Uterus (tissue), 4 donors: Measurements from ENCODE around the gene BTK. TPM values are rescaled to one million over a fixed set of nuclear protein-coding genes. Genes with fewer than 3 reads are reported as not detected.

ENCODE experiments used
- DNase-seq, 2 donors: peaks; one replicate each; pipeline ENCODE4 v3.0.0-alpha.2; 2019 to 2020
- H3K27ac ChIP-seq, 2 donors: fragments of 200-600 bp; sonication (generic); 1 replicate in 1 of 2; 2 replicates in 1 of 2; pipeline ENCODE4 v1.5.1; 2016 to 2018
- H3K27me3 ChIP-seq, 2 donors: fragments of 200-600 bp; sonication (generic); one replicate each; pipeline ENCODE4 v1.5.1; 2018 to 2019; ENCODE audit warnings: control low read depth in 1 of 2
- H3K36me3 ChIP-seq, 2 donors: fragments of 200-600 bp; sonication (generic); one replicate each; pipeline ENCODE4 v1.5.1; 2019; ENCODE audit warnings: control low read depth in 1 of 2
- H3K4me1 ChIP-seq, 2 donors: fragments of 200-600 bp; sonication (generic); one replicate each; pipeline ENCODE4 v1.5.1; 2018 to 2019; ENCODE audit warnings: control low read depth in 1 of 2
- H3K4me3 ChIP-seq, 2 donors: fragments of 200-600 bp; sonication (generic); 1 replicate in 1 of 2; 2 replicates in 1 of 2; pipeline ENCODE4 v1.5.1; 2018 to 2019; ENCODE audit warnings: mild to moderate bottlenecking in 1 of 2
- H3K9me3 ChIP-seq, 2 donors: fragments of 200-600 bp; sonication (generic); one replicate each; pipeline ENCODE4 v1.5.1; 2019; ENCODE audit warnings: control low read depth in 1 of 2
- POLR2A ChIP-seq, 2 donors: fragments of 450-650 bp; IDR thresholded peaks; one replicate each; pipeline ENCODE4 v1.6.1; 2016; ENCODE audit warnings: antibody characterized with exemption in 2 of 2, mild to moderate bottlenecking in 1 of 2, moderate library complexity in 1 of 2
- intact Hi-C: fragments of 100-400 bp; cut with DNase I; formaldehyde crosslinking; loops from one replicate; pipeline ENCODE4 v1.15.1; 2023; ENCODE audit warnings: low total_unique reads
- total RNA-seq, 4 donors: library from RNA; depleted of rRNA in 3 of 4; stranded (reverse); fragments of >200 nt in 3 of 4; gene quantifications; one replicate each; pipeline versions ENCODE4 v1.1.0 to v1.2.4, GENCODE V29; 2014 to 2023
- TF ChIP-seq, protein P1 (sequence below), 4 experiments: fragments of 200-600 bp in 2 of 4; fragments of 450-650 bp in 2 of 4; sonication (generic) in 2 of 4; IDR thresholded peaks; one replicate each; pipeline ENCODE4 v1.5.1; 2016 to 2019; ENCODE audit warnings: antibody characterized with exemption in 4 of 4, mild to moderate bottlenecking in 2 of 4, moderate library complexity in 1 of 4
- donor health status: DM: yes; HTN: yes; CAD: no.

Gene BTK
- total RNA-seq, 4 donors from 2014 or later = 1.2 to 5.9 (median 2.5) TPM

DNA sequence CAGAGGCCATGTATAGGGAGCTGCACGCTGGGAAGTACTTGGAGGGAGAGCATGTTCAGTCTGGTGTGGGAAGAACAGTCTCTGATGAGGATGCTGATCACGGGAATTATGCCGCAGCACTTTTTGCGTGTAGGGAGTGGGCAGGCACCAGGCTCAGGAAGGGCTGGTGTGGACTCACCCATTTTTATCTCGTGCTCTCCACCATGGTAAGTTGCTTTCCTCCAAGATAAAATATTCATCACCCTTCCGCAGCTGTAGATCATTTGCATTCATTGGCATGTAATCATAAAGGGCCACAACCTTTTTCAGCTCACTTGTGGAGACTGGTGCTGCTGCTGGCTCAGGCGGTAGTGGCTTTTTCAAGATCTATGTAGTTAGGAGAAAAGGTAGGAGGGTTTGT, 25.6 kb downstream of the BTK start:
- H3K4me3 ChIP-seq = no peak overlapping the region
- no peaks in the 10 kb centered on the region for H3K4me1 ChIP-seq
- H3K36me3 ChIP-seq = no peaks in the 10 kb centered on the region
- DNase-seq = no peak
- H3K9me3 ChIP-seq = no peaks in the 10 kb centered on the region
- intact Hi-C loops = no loop called here
- H3K27ac ChIP-seq = no peak overlapping the region
- H3K27me3 ChIP-seq = no peaks in the 10 kb centered on the region
- TF ChIP-seq, protein P1, sequence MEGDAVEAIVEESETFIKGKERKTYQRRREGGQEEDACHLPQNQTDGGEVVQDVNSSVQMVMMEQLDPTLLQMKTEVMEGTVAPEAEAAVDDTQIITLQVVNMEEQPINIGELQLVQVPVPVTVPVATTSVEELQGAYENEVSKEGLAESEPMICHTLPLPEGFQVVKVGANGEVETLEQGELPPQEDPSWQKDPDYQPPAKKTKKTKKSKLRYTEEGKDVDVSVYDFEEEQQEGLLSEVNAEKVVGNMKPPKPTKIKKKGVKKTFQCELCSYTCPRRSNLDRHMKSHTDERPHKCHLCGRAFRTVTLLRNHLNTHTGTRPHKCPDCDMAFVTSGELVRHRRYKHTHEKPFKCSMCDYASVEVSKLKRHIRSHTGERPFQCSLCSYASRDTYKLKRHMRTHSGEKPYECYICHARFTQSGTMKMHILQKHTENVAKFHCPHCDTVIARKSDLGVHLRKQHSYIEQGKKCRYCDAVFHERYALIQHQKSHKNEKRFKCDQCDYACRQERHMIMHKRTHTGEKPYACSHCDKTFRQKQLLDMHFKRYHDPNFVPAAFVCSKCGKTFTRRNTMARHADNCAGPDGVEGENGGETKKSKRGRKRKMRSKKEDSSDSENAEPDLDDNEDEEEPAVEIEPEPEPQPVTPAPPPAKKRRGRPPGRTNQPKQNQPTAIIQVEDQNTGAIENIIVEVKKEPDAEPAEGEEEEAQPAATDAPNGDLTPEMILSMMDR (IDR thresholded peaks at IDR 0.05) = no peak
- TF ChIP-seq POLR2A (IDR thresholded peaks at IDR 0.05) = no peak

DNA sequence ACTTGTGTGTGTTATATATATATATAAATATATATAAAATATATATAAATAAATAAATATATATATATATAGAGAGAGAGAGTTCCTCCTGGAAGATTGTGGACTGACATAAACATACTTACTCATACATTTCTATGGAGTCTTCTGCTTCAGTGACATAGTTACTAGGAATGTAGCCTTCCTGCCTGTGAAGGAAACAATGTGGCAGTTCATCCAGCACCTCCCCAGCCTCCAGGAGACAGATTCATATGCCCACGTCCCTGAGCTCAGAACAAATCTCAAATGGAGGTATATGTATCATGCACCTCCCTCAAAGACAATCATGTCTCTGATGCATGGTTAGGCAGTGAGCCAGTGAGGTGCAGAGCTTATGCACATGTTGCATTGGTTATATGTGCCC, 26.0 kb downstream of the BTK start:
- Histone ChIP-seq H3K4me3 (no peak overlapping the region), H3K36me3 (no peaks in the 10 kb centered on the region), H3K27me3 (no peaks in the 10 kb centered on the region), H3K27ac (no peak overlapping the region), H3K9me3 (no peaks in the 10 kb centered on the region), H3K4me1 (no peaks in the 10 kb centered on the region)
- intact Hi-C loops = no loop called here
- no peak for DNase-seq
- TF ChIP-seq POLR2A (IDR thresholded peaks at IDR 0.05) = no peak
- TF ChIP-seq, protein P1 (IDR thresholded peaks at IDR 0.05) = no peak

DNA sequence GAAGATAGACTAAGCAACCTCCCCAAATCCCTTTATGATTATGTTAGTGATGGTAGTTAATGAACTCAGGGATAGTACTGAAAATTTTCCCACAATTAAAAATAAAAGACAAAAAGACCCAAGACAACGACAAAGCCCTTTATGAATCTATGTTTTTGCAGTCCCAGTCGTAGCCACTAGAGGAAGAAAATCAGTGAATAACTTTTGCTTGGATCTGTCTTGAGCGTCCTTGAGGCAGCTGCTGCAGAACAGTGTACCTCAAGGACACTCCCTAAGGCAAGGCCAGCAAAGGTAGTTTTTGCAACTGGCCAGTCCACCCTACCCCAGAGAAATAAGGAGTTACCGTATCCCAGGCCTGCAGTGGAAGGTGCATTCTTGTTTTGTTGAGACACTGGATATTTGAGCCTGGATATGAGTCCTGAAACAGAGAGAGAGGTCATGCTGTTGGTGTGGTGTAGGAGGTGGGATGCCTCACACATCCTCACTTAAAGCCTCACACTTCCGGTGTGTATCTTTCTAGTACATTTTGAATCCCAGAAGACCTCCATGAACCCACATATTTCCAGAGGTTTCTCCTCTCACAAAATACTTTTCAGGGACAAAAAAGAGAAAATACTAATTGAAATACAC, 28.7 kb downstream of the BTK start:
- H3K4me1 ChIP-seq = no peaks in the 10 kb centered on the region
- no peaks in the 10 kb centered on the region for H3K27me3 ChIP-seq
- no peak overlapping the region for H3K27ac ChIP-seq
- no peak overlapping the region for H3K4me3 ChIP-seq
- no peak for DNase-seq
- no peaks in the 10 kb centered on the region for H3K9me3 ChIP-seq
- intact Hi-C loops = no loop called here
- TF ChIP-seq POLR2A (IDR thresholded peaks at IDR 0.05) = no peak
- TF ChIP-seq, protein P1 (IDR thresholded peaks at IDR 0.05) = peak in 1 of 4 experiments; percentile 3
- no peaks in the 10 kb centered on the region for H3K36me3 ChIP-seq

DNA sequence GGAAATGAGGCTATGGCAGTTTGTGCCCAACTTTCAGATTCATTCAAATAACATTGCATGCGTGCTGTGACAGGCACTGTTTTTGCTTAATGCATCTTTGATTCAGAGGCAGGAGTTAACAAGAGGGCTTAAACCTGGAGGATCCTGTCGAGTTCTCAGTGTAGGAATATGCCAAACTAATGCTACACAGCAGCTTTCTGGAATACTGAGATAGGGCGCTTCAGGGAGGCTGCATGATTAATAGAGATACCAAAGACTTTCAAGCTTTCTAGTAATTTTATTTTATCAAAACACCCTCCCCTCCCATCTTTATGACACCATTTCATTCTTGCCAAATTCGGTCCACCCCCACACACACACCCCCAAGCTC, 36.8 kb downstream of the BTK start:
- Histone ChIP-seq H3K36me3 (no peaks in the 10 kb centered on the region), H3K27ac (peak overlapping the region; percentile 87 to 94), H3K4me1 (no peaks in the 10 kb centered on the region), H3K4me3 (peak overlapping the region; percentile 55 to 61), H3K27me3 (no peaks in the 10 kb centered on the region), H3K9me3 (no peaks in the 10 kb centered on the region)
- TF ChIP-seq POLR2A (IDR thresholded peaks at IDR 0.05) = no peak
- TF ChIP-seq, protein P1 (IDR thresholded peaks at IDR 0.05) = no peak
- DNase-seq = no peak
- intact Hi-C loops = no loop called here

DNA sequence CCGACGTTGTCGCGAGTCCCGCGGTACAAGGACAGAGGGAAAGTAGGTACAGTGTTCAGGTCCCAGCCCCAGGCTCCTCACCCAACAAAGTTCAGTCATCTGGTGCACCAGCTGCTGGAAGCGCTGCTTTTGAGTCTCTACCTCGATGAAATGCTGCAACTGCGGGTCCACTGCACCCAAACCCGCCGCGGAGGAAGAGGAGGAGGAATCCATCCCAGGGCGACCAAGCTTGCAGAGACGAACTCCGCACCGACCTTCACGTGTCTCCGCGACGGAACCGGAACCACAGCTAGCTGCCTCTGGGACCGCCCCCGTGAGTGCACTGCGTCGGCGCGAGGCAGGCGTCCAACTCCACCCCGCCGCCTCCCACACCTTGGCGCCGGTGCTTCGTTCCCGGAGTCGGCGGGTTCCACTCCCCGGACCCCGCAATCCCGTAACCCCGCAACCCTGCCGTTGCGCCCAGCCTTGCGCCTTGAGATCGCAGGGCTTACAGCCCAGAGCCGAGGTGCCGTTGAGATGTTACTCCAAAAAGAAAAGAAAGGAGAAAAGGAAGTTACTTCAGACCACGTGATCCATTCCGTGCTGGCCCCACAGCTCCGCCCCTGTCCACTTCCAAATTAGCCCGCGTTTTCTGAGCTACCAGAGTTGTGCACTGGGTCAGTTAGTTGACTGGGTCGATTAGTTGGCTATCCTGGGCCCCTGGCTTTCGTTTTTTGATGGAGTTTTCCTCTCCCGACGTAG, 37.4 kb downstream of the BTK start, which contains the start of gene TIMM8A:
TIMM8A (minus strand) TSS at position 291 of the 741 bp plus-strand sequence; CDS start at position 213, 78 bp downstream.
- no peaks in the 10 kb centered on the region for H3K27me3 ChIP-seq
- H3K4me3 ChIP-seq = peak within 1 kb of the TSS; percentile 55 to 61
- peak within 1 kb of the TSS; percentile 87 to 94 for H3K27ac ChIP-seq
- TF ChIP-seq POLR2A (IDR thresholded peaks at IDR 0.05) = peak in 1 of 2 donors; percentile 33
- TF ChIP-seq, protein P1 (IDR thresholded peaks at IDR 0.05) = no peak
- H3K36me3 ChIP-seq = no peaks in the 10 kb centered on the region
- DNase-seq = peak; percentile 64 to 78
- H3K9me3 ChIP-seq = no peaks in the 10 kb centered on the region
- intact Hi-C loops = no loop called here
- H3K4me1 ChIP-seq = no peaks in the 10 kb centered on the region
